HG03025 (cell line): Measurements from ENCODE around the gene C19orf47.

ENCODE experiments used
- ATAC-seq: cut with Tn5 transposase; IDR thresholded peaks from one replicate; pipeline ENCODE4 v1.9.1; 2021; ENCODE audit warnings: mild to moderate bottlenecking, moderate library complexity; ENCODE audit not compliant: unreplicated experiment, low FRiP score

C19orf47 gene

GRCh38 chr19:40284251-40284500 lies 64.0 kb downstream of the C19orf47 start:
- ATAC-seq = no peak

GRCh38 chr19:40283414-40284250 lies 64.6 kb downstream of the C19orf47 start:
- ATAC-seq = no peak

GRCh38 chr19:40282920-40283319 lies 65.3 kb downstream of the C19orf47 start:
- no peak for ATAC-seq

- ATAC-seq = no peak
Measured at GRCh38 chr19:40282209-40282580, 66.0 kb downstream of the C19orf47 start.

GRCh38 chr19:40281381-40282208 lies 66.6 kb downstream of the C19orf47 start:
- ATAC-seq = no peak

- ATAC-seq = no peak
Measured at GRCh38 chr19:40280608-40281221, 67.5 kb downstream of the C19orf47 start.

- ATAC-seq = no peak
Measured at GRCh38 chr19:40279761-40280607, 68.2 kb downstream of the C19orf47 start.

GRCh38 chr19:40279120-40279551 lies 69.1 kb downstream of the C19orf47 start:
- no peak for ATAC-seq

- no peak for ATAC-seq
Measured at GRCh38 chr19:40278361-40279035, 69.7 kb downstream of the C19orf47 start.

- ATAC-seq = no peak
Measured at GRCh38 chr19:40277356-40278059, 70.7 kb downstream of the C19orf47 start.

GRCh38 chr19:40274585-40275544 lies 73.3 kb downstream of the C19orf47 start:
- ATAC-seq = no peak

GRCh38 chr19:40273469-40274360 lies 74.5 kb downstream of the C19orf47 start:
- no peak for ATAC-seq

- no peak for ATAC-seq
Measured at GRCh38 chr19:40272261-40272660, 75.9 kb downstream of the C19orf47 start.

- no peak for ATAC-seq
Measured at GRCh38 chr19:40271706-40272105, 76.5 kb downstream of the C19orf47 start.

GRCh38 chr19:40270362-40271089 lies 77.7 kb downstream of the C19orf47 start:
- ATAC-seq = no peak
